Measurements from ENCODE around the gene ZNF786. TPM values are rescaled to one million over a fixed set of nuclear protein-coding genes. Genes with fewer than 3 reads are reported as not detected.

ZNF786 gene, protein sequence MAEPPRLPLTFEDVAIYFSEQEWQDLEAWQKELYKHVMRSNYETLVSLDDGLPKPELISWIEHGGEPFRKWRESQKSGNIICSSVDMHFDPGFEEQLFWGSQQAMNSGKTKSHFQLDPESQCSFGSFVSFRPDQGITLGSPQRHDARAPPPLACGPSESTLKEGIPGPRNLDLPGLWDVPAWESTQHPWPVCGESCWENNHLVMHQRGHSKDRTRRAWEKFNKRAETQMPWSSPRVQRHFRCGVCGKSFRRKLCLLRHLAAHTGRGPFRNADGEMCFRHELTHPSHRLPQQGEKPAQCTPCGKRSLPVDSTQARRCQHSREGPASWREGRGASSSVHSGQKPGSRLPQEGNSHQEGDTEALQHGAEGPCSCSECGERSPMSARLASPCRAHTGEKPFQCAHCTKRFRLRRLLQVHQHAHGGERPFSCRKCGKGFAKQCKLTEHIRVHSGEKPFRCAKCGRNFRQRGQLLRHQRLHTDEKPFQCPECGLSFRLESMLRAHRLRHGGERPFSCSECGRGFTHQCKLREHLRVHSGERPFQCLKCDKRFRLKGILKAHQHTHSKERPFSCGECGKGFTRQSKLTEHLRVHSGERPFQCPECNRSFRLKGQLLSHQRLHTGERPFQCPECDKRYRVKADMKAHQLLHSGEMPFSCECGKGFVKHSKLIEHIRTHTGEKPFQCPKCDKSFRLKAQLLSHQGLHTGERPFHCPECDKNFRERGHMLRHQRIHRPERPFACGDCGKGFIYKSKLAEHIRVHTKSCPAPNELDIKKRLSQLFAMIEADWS
- 2.1 and 2.3 TPM in 2 replicates for polyA plus RNA-seq (2011; rRNA removed)
- 3.4 and 5.5 TPM in 2 replicates for polyA minus RNA-seq (2011; rRNA and poly(A)+ RNA removed)

DNA sequence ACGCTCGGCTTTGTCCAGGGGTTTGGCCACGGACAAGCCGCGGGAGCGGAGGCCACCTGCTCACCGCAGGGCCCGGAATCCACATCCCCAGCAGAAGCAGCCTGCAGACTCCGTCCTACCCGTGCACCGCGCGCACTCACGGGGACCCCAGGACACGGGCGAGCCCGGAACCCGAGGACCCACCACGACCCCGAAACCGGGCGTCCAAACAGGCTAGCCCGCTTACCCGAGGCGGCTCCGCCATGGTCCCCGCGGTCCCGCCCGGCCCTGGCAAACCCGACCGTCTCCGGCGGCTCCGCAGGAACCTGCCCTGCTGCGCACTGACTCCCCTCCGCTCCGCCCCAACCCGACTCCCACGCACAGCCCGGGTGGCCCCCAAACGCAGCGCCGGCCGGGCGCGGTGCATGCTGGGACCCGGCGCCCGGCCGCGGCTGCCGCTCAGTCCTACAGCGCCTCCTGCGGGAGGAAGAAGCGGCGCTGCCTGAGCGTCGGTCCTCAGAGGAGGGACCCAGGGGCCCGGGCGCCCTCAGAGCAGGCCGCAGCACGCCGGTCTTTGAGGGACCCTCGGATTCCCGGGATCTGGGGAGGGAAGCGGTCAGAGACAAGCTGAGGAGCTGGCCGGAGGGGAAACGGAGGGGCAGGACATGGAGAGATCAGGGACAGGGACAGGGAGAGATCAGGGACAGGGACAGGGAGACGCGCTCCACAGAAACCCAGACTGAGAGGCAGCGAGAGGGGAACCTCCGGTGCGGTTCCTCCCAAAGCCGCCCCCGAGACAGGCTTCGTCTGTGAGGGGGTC is at the start of gene ZNF786:
ZNF786 (minus strand) TSS at position 322 of the 799 bp plus-strand sequence; CDS start at position 244, 78 bp downstream.
- H3K36me3 ChIP-seq (ENCODE audit: control insufficient read depth, insufficient read depth, low read length), result no peaks in the 10 kb centered on the region
- ChIA-PET POLR2A (no interaction called here), CTCF (interaction anchor here (0.6 to 1.0 kb wide), 2 partner anchors 28 to 35 kb away, joined by 3 to 5 read pairs; partner anchors contain the start of gene ZNF425)
- peak within 1 kb of the TSS; percentile 98 for H3K4me3 ChIP-seq (ENCODE audit: low read depth, low read length)
- peak; percentile 47 for DNase-seq (ENCODE audit: low read depth)
- TF ChIP-seq, protein P1, sequence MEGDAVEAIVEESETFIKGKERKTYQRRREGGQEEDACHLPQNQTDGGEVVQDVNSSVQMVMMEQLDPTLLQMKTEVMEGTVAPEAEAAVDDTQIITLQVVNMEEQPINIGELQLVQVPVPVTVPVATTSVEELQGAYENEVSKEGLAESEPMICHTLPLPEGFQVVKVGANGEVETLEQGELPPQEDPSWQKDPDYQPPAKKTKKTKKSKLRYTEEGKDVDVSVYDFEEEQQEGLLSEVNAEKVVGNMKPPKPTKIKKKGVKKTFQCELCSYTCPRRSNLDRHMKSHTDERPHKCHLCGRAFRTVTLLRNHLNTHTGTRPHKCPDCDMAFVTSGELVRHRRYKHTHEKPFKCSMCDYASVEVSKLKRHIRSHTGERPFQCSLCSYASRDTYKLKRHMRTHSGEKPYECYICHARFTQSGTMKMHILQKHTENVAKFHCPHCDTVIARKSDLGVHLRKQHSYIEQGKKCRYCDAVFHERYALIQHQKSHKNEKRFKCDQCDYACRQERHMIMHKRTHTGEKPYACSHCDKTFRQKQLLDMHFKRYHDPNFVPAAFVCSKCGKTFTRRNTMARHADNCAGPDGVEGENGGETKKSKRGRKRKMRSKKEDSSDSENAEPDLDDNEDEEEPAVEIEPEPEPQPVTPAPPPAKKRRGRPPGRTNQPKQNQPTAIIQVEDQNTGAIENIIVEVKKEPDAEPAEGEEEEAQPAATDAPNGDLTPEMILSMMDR (IDR thresholded peaks at IDR 0.05; ENCODE audit: insufficient read depth, low read depth, low read length), result peak; percentile 70
- H3K27me3 ChIP-seq (ENCODE audit: control insufficient read depth, insufficient read depth, low read length), result no peaks in the 10 kb centered on the region

DNA sequence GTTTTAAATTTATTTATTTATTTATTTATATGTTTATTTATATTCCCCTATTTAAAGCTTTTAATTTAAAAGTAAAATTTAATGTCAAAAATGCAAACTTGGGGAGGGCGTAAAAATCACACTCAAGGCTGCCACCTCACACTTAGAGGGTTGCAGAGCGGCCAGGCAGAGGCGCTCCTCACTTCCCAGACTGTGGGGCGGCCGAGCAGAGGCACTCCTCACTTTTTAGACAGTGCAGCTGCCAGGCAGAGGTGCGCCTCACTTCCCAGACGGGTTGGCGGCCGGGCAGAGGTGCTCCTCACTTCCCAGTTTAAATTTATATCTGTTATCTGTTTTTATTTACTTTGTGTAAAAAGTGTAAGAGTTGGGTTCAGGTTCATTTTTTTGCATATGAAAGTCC is 45.6 kb upstream of the ZNF786 start:
- TF ChIP-seq, protein P1 (IDR thresholded peaks at IDR 0.05; ENCODE audit: insufficient read depth, low read depth, low read length), result no peak
- POLR2A ChIA-PET, result no interaction called here
- DNase-seq (ENCODE audit: low read depth), result no peak
- peaks cover 1% of the 10 kb centered on the region; the same call in 1 of the 2 replicates for H3K36me3 ChIP-seq (ENCODE audit: control insufficient read depth, insufficient read depth, low read length)
- no peak overlapping the region for H3K4me3 ChIP-seq (ENCODE audit: low read depth, low read length)
- H3K27me3 ChIP-seq (ENCODE audit: control insufficient read depth, insufficient read depth, low read length), result no peaks in the 10 kb centered on the region
- CTCF ChIA-PET, result interaction anchor here (1.8 to 2.4 kb wide), 2 partner anchors 10 to 11 kb away, joined by 18 to 20 read pairs; partner anchors contain the start of genes ZNF398 and ZNF425

DNA sequence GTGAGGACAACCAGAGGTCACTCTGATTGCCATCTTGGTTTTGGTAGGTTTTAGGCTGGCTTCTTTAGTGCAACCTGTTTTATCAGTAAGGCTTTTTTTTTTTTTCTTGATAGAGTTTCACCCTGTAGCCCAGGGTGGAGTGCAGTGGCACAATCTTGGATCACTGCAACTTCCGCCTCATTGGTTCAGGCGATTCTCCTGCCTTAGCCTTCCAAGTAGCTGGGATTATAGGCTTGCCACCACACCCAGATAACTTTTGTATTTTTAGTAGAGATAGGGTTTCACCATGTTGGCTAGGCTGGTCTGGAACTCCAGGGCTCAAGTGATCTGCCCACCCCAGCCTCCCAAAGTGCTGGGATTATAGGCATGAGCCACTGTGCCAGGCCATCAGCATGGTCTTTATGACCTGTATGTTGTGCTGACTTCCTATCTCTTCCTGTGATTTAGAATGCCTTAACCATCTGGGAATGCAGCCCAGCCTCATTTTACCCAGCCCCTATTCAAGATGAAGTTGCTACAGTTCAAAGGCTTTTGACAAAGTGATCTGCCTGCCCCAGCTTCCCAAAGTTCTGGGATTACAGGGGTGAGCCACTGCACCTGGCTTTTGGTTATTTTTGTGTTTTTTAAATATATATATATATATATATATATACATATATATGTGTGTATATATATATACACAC is 42.7 kb upstream of the ZNF786 start:
- DNase-seq (ENCODE audit: low read depth), result no peak
- Histone ChIP-seq H3K4me3 (ENCODE audit: low read depth, low read length) (no peak overlapping the region), H3K36me3 (ENCODE audit: control insufficient read depth, insufficient read depth, low read length) (peaks cover 1% of the 10 kb centered on the region; the same call in 1 of the 2 replicates), H3K27me3 (ENCODE audit: control insufficient read depth, insufficient read depth, low read length) (no peaks in the 10 kb centered on the region)
- ChIA-PET POLR2A (no interaction called here), CTCF (interaction anchor here (0.9 to 3.9 kb wide), 2 partner anchors 15 to 107 kb away, joined by 4 to 21 read pairs; partner anchors contain the start of gene ZNF398)
- TF ChIP-seq, protein P1 (IDR thresholded peaks at IDR 0.05; ENCODE audit: insufficient read depth, low read depth, low read length), result no peak

DNA sequence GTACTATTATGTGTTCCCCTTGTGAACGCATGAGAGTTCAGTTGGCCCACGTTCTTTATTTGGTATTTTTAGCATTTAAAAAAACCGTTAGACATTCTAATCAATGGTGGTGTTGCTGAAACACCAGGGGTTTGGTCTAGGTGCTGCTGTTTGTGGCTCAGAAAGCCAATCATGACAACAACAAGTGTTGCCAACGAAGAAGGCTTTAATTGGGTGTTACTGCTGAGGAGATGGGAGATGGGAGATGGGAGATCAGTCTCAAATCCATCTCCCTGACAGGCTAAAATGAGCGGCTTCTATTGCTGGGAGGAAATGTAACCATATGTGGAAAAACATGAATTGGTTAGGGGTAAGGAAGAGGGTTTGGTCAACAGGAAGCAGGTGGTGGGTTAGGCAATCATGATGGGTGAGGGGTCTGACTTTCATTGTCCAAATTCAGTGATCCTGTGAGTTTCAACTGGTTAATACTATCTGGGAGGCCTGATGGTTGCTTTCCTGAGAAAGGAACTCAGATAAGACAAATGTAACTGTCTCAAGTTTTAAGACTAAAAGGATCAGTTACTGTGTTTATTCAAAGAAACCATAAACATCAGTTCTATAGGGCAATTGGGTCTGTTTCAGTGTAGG is 40.2 kb upstream of the ZNF786 start:
- POLR2A ChIA-PET, result no interaction called here
- no peaks in the 10 kb centered on the region for H3K27me3 ChIP-seq (ENCODE audit: control insufficient read depth, insufficient read depth, low read length)
- no peak for DNase-seq (ENCODE audit: low read depth)
- H3K4me3 ChIP-seq (ENCODE audit: low read depth, low read length), result no peak overlapping the region
- peaks cover 1% of the 10 kb centered on the region; the same call in 1 of the 2 replicates for H3K36me3 ChIP-seq (ENCODE audit: control insufficient read depth, insufficient read depth, low read length)
- CTCF ChIA-PET, result interaction anchor here (1.2 to 3.9 kb wide), 2 partner anchors 17 to 65 kb away, joined by 3 to 21 read pairs; partner anchors contain the start of gene ZNF398
- TF ChIP-seq, protein P1 (IDR thresholded peaks at IDR 0.05; ENCODE audit: insufficient read depth, low read depth, low read length), result no peak
